Astrocyte (in vitro differentiated cells and primary cell): ENCODE data around the gene PRH1. TPM values are rescaled to one million over a fixed set of nuclear protein-coding genes. Genes with fewer than 3 reads are reported as not detected.

Experiments used
- DNase-seq: peaks from one replicate; pipeline ENCODE4 v3.0.0-alpha.2; 2010; ENCODE audit warnings: low read depth
- FAIRE-seq: peaks from 2 replicates; lab custom pipeline; 2011; peaks lifted over from hg19 to GRCh38; lab: Jason Lieb, UNC
- H2AFZ ChIP-seq: 2 replicates; pipeline ENCODE4 v1.6.0; 2012; ENCODE audit warnings: low read depth, low read length, inconsistent platforms
- H3K27ac ChIP-seq: 2 replicates; pipeline ENCODE4 v1.5.1; 2011; ENCODE audit warnings: low read depth, low read length, inconsistent platforms
- H3K27me3 ChIP-seq: 2 replicates; pipeline ENCODE4 v1.6.0; 2011; ENCODE audit warnings: low read length, inconsistent platforms; ENCODE audit not compliant: insufficient read depth
- H3K36me3 ChIP-seq: 2 replicates; pipeline ENCODE4 v1.5.1; 2011; ENCODE audit warnings: low read length, inconsistent platforms; ENCODE audit not compliant: insufficient read depth
- H3K4me1 ChIP-seq: 2 replicates; pipeline ENCODE4 v1.5.1; 2011; ENCODE audit warnings: low read length, inconsistent platforms; ENCODE audit not compliant: insufficient read depth
- H3K4me2 ChIP-seq: 2 replicates; pipeline ENCODE4 v1.6.0; 2012; ENCODE audit warnings: low read length, inconsistent platforms
- H3K4me3 ChIP-seq: 2 replicates; pipeline ENCODE4 v1.5.1; 2011; ENCODE audit warnings: low read depth, mild to moderate bottlenecking, low read length, inconsistent platforms; ENCODE audit not compliant: insufficient read depth
- H3K79me2 ChIP-seq: 2 replicates; pipeline ENCODE4 v1.6.0; 2012; ENCODE audit warnings: mild to moderate bottlenecking, low read length, inconsistent platforms; ENCODE audit not compliant: insufficient read depth
- H3K9ac ChIP-seq: 2 replicates; pipeline ENCODE4 v1.6.0; 2012; ENCODE audit warnings: mild to moderate bottlenecking, low read length, inconsistent platforms
- H3K9me3 ChIP-seq: 2 replicates; pipeline ENCODE4 v1.5.1; 2012; ENCODE audit warnings: low read depth, mild to moderate bottlenecking, low read length, inconsistent platforms; ENCODE audit not compliant: insufficient read depth
- H4K20me1 ChIP-seq: 2 replicates; pipeline ENCODE4 v1.6.0; 2012; ENCODE audit warnings: low read length, inconsistent platforms; ENCODE audit not compliant: insufficient read depth
- H3K27ac Mint-ChIP-seq: one replicate; pipeline ENCODE4 v1.8.0; 2021; ENCODE audit warnings: mild to moderate bottlenecking, mixed read lengths; ENCODE audit not compliant: unreplicated experiment
- H3K27me3 Mint-ChIP-seq: one replicate; pipeline ENCODE4 v1.8.0; 2021; ENCODE audit warnings: low read depth, mixed read lengths; ENCODE audit not compliant: unreplicated experiment
- H3K36me3 Mint-ChIP-seq: one replicate; pipeline ENCODE4 v1.8.0; 2021; ENCODE audit warnings: low read depth, mixed read lengths; ENCODE audit not compliant: unreplicated experiment
- H3K4me1 Mint-ChIP-seq: one replicate; pipeline ENCODE4 v1.8.0; 2021; ENCODE audit warnings: low read depth, mixed read lengths; ENCODE audit not compliant: unreplicated experiment
- H3K4me3 Mint-ChIP-seq: one replicate; pipeline ENCODE4 v1.8.0; 2021; ENCODE audit warnings: mild to moderate bottlenecking, moderate library complexity, mixed read lengths; ENCODE audit not compliant: unreplicated experiment
- H3K9me3 Mint-ChIP-seq: one replicate; pipeline ENCODE4 v1.8.0; 2021; ENCODE audit warnings: mild to moderate bottlenecking, mixed read lengths; ENCODE audit not compliant: unreplicated experiment
- CTCF ChIP-seq: IDR thresholded peaks from 2 replicates; pipeline ENCODE4 v1.5.1; 2011; ENCODE audit warnings: low read depth, mild to moderate bottlenecking, inconsistent platforms, low read length, moderate library complexity; ENCODE audit not compliant: insufficient read depth
- EZH2 ChIP-seq: IDR thresholded peaks from 2 replicates; pipeline ENCODE4 v1.6.1; 2012; ENCODE audit warnings: mild to moderate bottlenecking, low read length, inconsistent platforms; ENCODE audit not compliant: insufficient read depth
- total RNA-seq: library from RNA; stranded (reverse); gene quantifications from 2 replicates; pipeline ENCODE4 v1.2.1, GENCODE V29; 2021

PRH1 gene
- total RNA-seq, 1 donor from 2014 or later = 7.9 TPM

- no peaks in the 10 kb centered on the region for H3K9me3 ChIP-seq
- H3K9ac ChIP-seq = no peak overlapping the region
- H3K4me2 ChIP-seq = no peak overlapping the region
- H3K9me3 Mint-ChIP-seq = no peaks in the 10 kb centered on the region
- H3K27ac Mint-ChIP-seq = no peak overlapping the region
- no peak for FAIRE-seq
- H3K27me3 Mint-ChIP-seq = no peaks in the 10 kb centered on the region
- H3K27ac ChIP-seq = no peak overlapping the region
- H2AFZ ChIP-seq = no peak overlapping the region
- H3K4me1 ChIP-seq = no peaks in the 10 kb centered on the region
- H3K36me3 Mint-ChIP-seq = no peaks in the 10 kb centered on the region
- H4K20me1 ChIP-seq = no peaks in the 10 kb centered on the region
- no peaks in the 10 kb centered on the region for H3K27me3 ChIP-seq
- H3K79me2 ChIP-seq = no peaks in the 10 kb centered on the region
- TF ChIP-seq EZH2 (no peak), CTCF (no peak)
- no peaks in the 10 kb centered on the region for H3K4me1 Mint-ChIP-seq
- H3K4me3 Mint-ChIP-seq = no peak overlapping the region
- DNase-seq = no peak
- H3K4me3 ChIP-seq = no peak overlapping the region
- no peaks in the 10 kb centered on the region for H3K36me3 ChIP-seq
Measured at GRCh38 chr12:10919809-10920208, 35.8 kb upstream of the PRH1 start.

DNA sequence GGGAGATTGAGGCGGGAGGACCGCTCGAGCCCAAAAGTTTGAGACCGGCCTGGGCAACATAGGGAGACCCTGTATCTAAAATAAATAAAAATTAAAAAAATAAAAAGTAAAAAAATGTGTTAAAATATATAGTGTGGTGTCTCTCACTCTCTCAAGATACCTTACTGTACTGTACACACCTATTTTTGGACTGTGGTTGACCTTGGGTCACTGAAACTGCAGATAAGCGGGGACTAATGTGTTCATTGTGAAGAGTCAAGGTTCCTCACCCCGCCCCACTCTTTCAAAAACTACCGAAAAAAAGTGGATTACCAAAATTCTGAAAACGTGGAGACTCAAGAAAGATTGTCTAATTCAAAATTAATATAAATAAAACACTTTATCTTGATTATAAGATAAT is 26.3 kb upstream of the PRH1 start:
- H3K9me3 ChIP-seq = no peaks in the 10 kb centered on the region
- no peaks in the 10 kb centered on the region for H3K79me2 ChIP-seq
- H3K36me3 Mint-ChIP-seq = no peaks in the 10 kb centered on the region
- no peak for FAIRE-seq
- no peaks in the 10 kb centered on the region for H3K4me1 Mint-ChIP-seq
- no peak overlapping the region for H3K27ac ChIP-seq
- H4K20me1 ChIP-seq = no peaks in the 10 kb centered on the region
- H3K9me3 Mint-ChIP-seq = no peaks in the 10 kb centered on the region
- no peak overlapping the region for H3K4me2 ChIP-seq
- no peaks in the 10 kb centered on the region for H3K4me1 ChIP-seq
- DNase-seq = no peak
- TF ChIP-seq EZH2 = no peak
- no peak for TF ChIP-seq CTCF
- no peak overlapping the region for H3K4me3 ChIP-seq
- H3K4me3 Mint-ChIP-seq = no peak overlapping the region
- no peaks in the 10 kb centered on the region for H3K27me3 ChIP-seq
- H3K27me3 Mint-ChIP-seq = no peaks in the 10 kb centered on the region
- H3K27ac Mint-ChIP-seq = no peak overlapping the region
- H2AFZ ChIP-seq = no peak overlapping the region
- H3K9ac ChIP-seq = no peak overlapping the region
- no peaks in the 10 kb centered on the region for H3K36me3 ChIP-seq

DNA sequence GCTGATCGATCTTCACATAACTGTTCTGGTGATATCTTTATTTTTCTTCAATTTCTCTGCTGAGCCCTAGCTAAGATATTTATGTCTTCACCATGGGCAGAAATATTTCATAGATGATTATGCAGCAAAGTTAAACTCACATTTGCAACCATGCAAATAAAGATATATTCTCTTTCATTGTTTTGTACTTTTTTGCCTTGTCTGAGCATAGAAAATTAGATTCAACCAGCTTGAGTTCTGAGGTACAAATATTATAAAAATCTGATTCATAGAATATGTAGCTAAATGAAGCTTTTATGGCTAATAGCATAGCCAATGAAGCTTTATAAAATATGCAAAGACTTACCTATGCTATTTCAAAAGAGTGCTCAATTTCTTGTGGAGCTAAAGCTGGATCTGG is 25.4 kb upstream of the PRH1 start, which contains the start of gene TAS2R13:
TAS2R13 (minus strand) TSS at position 101 of the 400 bp plus-strand sequence. CDS start 264 bp downstream, outside the sequence.
- Histone ChIP-seq H3K4me3 (no peak within 1 kb of the TSS), H3K27ac (no peak within 1 kb of the TSS), H2AFZ (no peak within 1 kb of the TSS), H3K9ac (no peak within 1 kb of the TSS), H3K4me2 (no peak within 1 kb of the TSS), H3K4me1 (no peaks in the 10 kb centered on the region), H3K79me2 (no peaks in the 10 kb centered on the region), H4K20me1 (no peaks in the 10 kb centered on the region), H3K9me3 (peaks cover 5% of the 10 kb centered on the region), H3K36me3 (no peaks in the 10 kb centered on the region), H3K27me3 (no peaks in the 10 kb centered on the region)
- FAIRE-seq (no peak), DNase-seq (no peak)
- Mint-ChIP-seq H3K27me3 (no peaks in the 10 kb centered on the region), H3K4me3 (no peak within 1 kb of the TSS), H3K27ac (no peak within 1 kb of the TSS), H3K4me1 (no peaks in the 10 kb centered on the region), H3K36me3 (no peaks in the 10 kb centered on the region), H3K9me3 (peaks cover 8% of the 10 kb centered on the region)
- TF ChIP-seq CTCF = no peak
- TF ChIP-seq EZH2 = no peak
